CD4-positive, alpha-beta T cell treated with Interleukin-4 for 1 hour (primary cell): Measurements from ENCODE around the gene BLVRA.
"Not testable (repeated sequence)": the region's sequence is repeated elsewhere in the genome, so short reads cannot be mapped to it uniquely, and the experiment has no call there.

Experiments used
- DNase-seq, 2 donors: peaks; one replicate each; pipeline ENCODE4 v3.0.0-alpha.2; 2020 to 2022

BLVRA gene

GRCh38 chr7:43810195-43810941 is 51.9 kb downstream of the BLVRA start:
- peak; percentile 23 to 41 for DNase-seq

GRCh38 chr7:43815373-43815772 is 56.9 kb downstream of the BLVRA start:
- DNase-seq, result no peak

GRCh38 chr7:43816046-43816797 is 57.7 kb downstream of the BLVRA start:
- DNase-seq, result not testable (repeated sequence)

GRCh38 chr7:43823425-43823824 is 64.9 kb downstream of the BLVRA start:
- not testable (repeated sequence) for DNase-seq

- DNase-seq, result no peak
Measured at GRCh38 chr7:43823941-43824340, 65.5 kb downstream of the BLVRA start.

- not testable (repeated sequence) for DNase-seq
Measured at GRCh38 chr7:43824513-43824912, 66.0 kb downstream of the BLVRA start.

- no peak for DNase-seq
Measured at GRCh38 chr7:43824963-43825362, 66.5 kb downstream of the BLVRA start.

GRCh38 chr7:43825391-43825808 is 66.9 kb downstream of the BLVRA start:
- DNase-seq, result no peak

- DNase-seq, result not testable (repeated sequence)
Measured at GRCh38 chr7:43830917-43831316, 72.4 kb downstream of the BLVRA start.

GRCh38 chr7:43834463-43835251 is 76.2 kb downstream of the BLVRA start:
- DNase-seq, result peak; percentile 62 to 82

GRCh38 chr7:43838201-43838658 is 79.8 kb downstream of the BLVRA start:
- no peak for DNase-seq

GRCh38 chr7:43843296-43843695 is 84.8 kb downstream of the BLVRA start:
- DNase-seq, result no peak

- DNase-seq, result no peak
Measured at GRCh38 chr7:43844257-43844656, 85.8 kb downstream of the BLVRA start.

- no peak for DNase-seq
Measured at GRCh38 chr7:43844662-43845061, 86.2 kb downstream of the BLVRA start.

- no peak for DNase-seq
Measured at GRCh38 chr7:43847496-43847895, 89.0 kb downstream of the BLVRA start.

GRCh38 chr7:43849047-43849446 is 90.6 kb downstream of the BLVRA start:
- DNase-seq, result no peak

GRCh38 chr7:43850348-43851116 is 92.1 kb downstream of the BLVRA start:
- DNase-seq, result no peak

GRCh38 chr7:43851805-43852204 is 93.3 kb downstream of the BLVRA start:
- no peak for DNase-seq

- no peak for DNase-seq
Measured at GRCh38 chr7:43855176-43855575, 96.7 kb downstream of the BLVRA start.

GRCh38 chr7:43856316-43856715 is 97.8 kb downstream of the BLVRA start:
- DNase-seq, result no peak
